OCI-LY1 (cell line): ENCODE results near the gene ZFP91.

Experiments
- H2AFZ ChIP-seq: fragments of 200-600 bp; sonication (generic), shearing (Covaris generic); 2 replicates; pipeline ENCODE4 v1.6.0; 2014; ENCODE audit warnings: antibody characterized with exemption, mild to moderate bottlenecking, low read length
- H3F3A ChIP-seq: fragments of 200-600 bp; sonication (generic), shearing (Covaris generic); 2 replicates; pipeline ENCODE4 v1.6.0; 2014; ENCODE audit warnings: mild to moderate bottlenecking, antibody characterized with exemption, low read length, moderate library complexity; ENCODE audit not compliant: insufficient read depth
- H3K27ac ChIP-seq: fragments of 200-600 bp; sonication (generic); 2 replicates; pipeline ENCODE4 v1.5.1; 2014; ENCODE audit warnings: low read length, mixed run types, mild to moderate bottlenecking, low read depth; ENCODE audit not compliant: poor library complexity, severe bottlenecking
- H3K27me3 ChIP-seq: fragments of 200-600 bp; sonication (generic); 2 replicates; pipeline ENCODE4 v1.6.0; 2014; ENCODE audit warnings: antibody characterized with exemption, mild to moderate bottlenecking, low read length, moderate library complexity; ENCODE audit not compliant: insufficient read depth
- H3K36me3 ChIP-seq: fragments of 200-600 bp; sonication (generic); 2 replicates; pipeline ENCODE4 v1.6.1; 2014; ENCODE audit warnings: mild to moderate bottlenecking, antibody characterized with exemption, low read length, moderate library complexity, mixed read lengths; ENCODE audit not compliant: insufficient read depth
- H3K4me1 ChIP-seq: fragments of 200-600 bp; sonication (generic); 2 replicates; pipeline ENCODE4 v1.5.1; 2014; ENCODE audit warnings: mild to moderate bottlenecking, low read length, moderate library complexity; ENCODE audit not compliant: insufficient read depth, severe bottlenecking
- H3K4me2 ChIP-seq: fragments of 200-600 bp; sonication (generic), shearing (Covaris generic); 2 replicates; pipeline ENCODE4 v1.6.1; 2014; ENCODE audit warnings: low read length
- H3K4me3 ChIP-seq: fragments of 200-600 bp; sonication (generic); 2 replicates; pipeline ENCODE4 v1.5.1; 2014; ENCODE audit warnings: low read length, low read depth, mild to moderate bottlenecking, mixed read lengths; ENCODE audit not compliant: poor library complexity, severe bottlenecking
- H3K79me2 ChIP-seq: fragments of 200-600 bp; shearing (Covaris generic); 2 replicates; pipeline ENCODE4 v1.6.1; 2016; ENCODE audit warnings: mixed run types, low read length, mixed read lengths; ENCODE audit not compliant: insufficient read depth
- H3K9ac ChIP-seq: fragments of 200-600 bp; sonication (generic), shearing (Covaris generic); 2 replicates; pipeline ENCODE4 v1.6.1; 2014; ENCODE audit warnings: mild to moderate bottlenecking, low read length, mixed read lengths
- H3K9me2 ChIP-seq: fragments of 200-600 bp; sonication (generic), shearing (Covaris generic); 2 replicates; pipeline ENCODE4 v1.6.1; 2014; ENCODE audit warnings: low read depth, mild to moderate bottlenecking, low read length, mixed read lengths
- H3K9me3 ChIP-seq: fragments of 200-600 bp; shearing (Covaris generic); 2 replicates; pipeline ENCODE4 v1.6.1; 2014; ENCODE audit warnings: low read length, mixed read lengths
- H4K20me1 ChIP-seq: fragments of 200-600 bp; sonication (generic), shearing (Covaris generic); 2 replicates; pipeline ENCODE4 v1.6.0; 2016; ENCODE audit warnings: mild to moderate bottlenecking, low read length; ENCODE audit not compliant: insufficient read depth
- CTCF ChIP-seq: fragments of 200-600 bp; sonication (generic), shearing (Covaris generic); IDR thresholded peaks from 2 replicates; pipeline ENCODE4 v1.5.1; 2017; ENCODE audit warnings: mild to moderate bottlenecking, antibody characterized with exemption, low read length, moderate library complexity, mixed read lengths
- EZH2 ChIP-seq: fragments of 200-600 bp; sonication (generic), shearing (Covaris generic); IDR thresholded peaks from 2 replicates; pipeline ENCODE4 v1.8.0; 2017; ENCODE audit warnings: borderline replicate concordance, mixed run types, mild to moderate bottlenecking, antibody characterized with exemption, low read length, moderate library complexity, mixed read lengths

ZFP91 gene

GRCh38 chr11:58632510-58632909 is 53.6 kb downstream of the ZFP91 start:
- Histone ChIP-seq H3K4me2 (no peak overlapping the region), H3F3A (no peaks in the 10 kb centered on the region), H2AFZ (no peak overlapping the region), H3K9me2 (no peaks in the 10 kb centered on the region), H4K20me1 (no peaks in the 10 kb centered on the region), H3K27me3 (no peaks in the 10 kb centered on the region), H3K9me3 (no peaks in the 10 kb centered on the region), H3K27ac (no peak overlapping the region), H3K4me1 (no peaks in the 10 kb centered on the region), H3K9ac (no peak overlapping the region), H3K79me2 (no peaks in the 10 kb centered on the region), H3K4me3 (no peak overlapping the region), H3K36me3 (no peaks in the 10 kb centered on the region; the same call in 1 of the 2 replicates)
- TF ChIP-seq CTCF, result no peak
- TF ChIP-seq EZH2, result no peak

- Histone ChIP-seq H3K27me3 (no peaks in the 10 kb centered on the region), H3F3A (no peaks in the 10 kb centered on the region), H3K36me3 (no peaks in the 10 kb centered on the region), H3K9me3 (no peaks in the 10 kb centered on the region), H3K9me2 (no peaks in the 10 kb centered on the region), H3K4me2 (no peak overlapping the region), H3K27ac (no peak overlapping the region), H3K4me3 (no peak overlapping the region), H3K4me1 (no peaks in the 10 kb centered on the region), H2AFZ (no peak overlapping the region), H4K20me1 (no peaks in the 10 kb centered on the region), H3K79me2 (no peaks in the 10 kb centered on the region), H3K9ac (no peak overlapping the region)
- TF ChIP-seq EZH2 (no peak), CTCF (no peak)
Measured at GRCh38 chr11:58636587-58636986, 57.7 kb downstream of the ZFP91 start.

GRCh38 chr11:58637371-58637770 is 58.5 kb downstream of the ZFP91 start:
- H3K4me2 ChIP-seq, result no peak overlapping the region
- no peaks in the 10 kb centered on the region for H3K9me2 ChIP-seq
- H3K36me3 ChIP-seq, result no peaks in the 10 kb centered on the region
- no peaks in the 10 kb centered on the region for H3K27me3 ChIP-seq
- H3K9me3 ChIP-seq, result no peaks in the 10 kb centered on the region
- TF ChIP-seq CTCF, result no peak
- no peak for TF ChIP-seq EZH2
- H3K9ac ChIP-seq, result no peak overlapping the region
- H3K79me2 ChIP-seq, result no peaks in the 10 kb centered on the region
- H3K4me1 ChIP-seq, result no peaks in the 10 kb centered on the region
- no peak overlapping the region for H3K27ac ChIP-seq
- no peaks in the 10 kb centered on the region for H4K20me1 ChIP-seq
- no peak overlapping the region for H2AFZ ChIP-seq
- H3F3A ChIP-seq, result no peaks in the 10 kb centered on the region
- no peak overlapping the region for H3K4me3 ChIP-seq
